Upper lobe of right lung (tissue), 1 donor: ENCODE results near the gene ZBTB16. TPM values are rescaled to one million over a fixed set of nuclear protein-coding genes. Genes with fewer than 3 reads are reported as not detected.

Experiments
- ATAC-seq: fragments of 200-7000 bp; cut with Tn5 transposase; one replicate; pipeline ENCODE4 v1.9.1; 2020; ENCODE audit warnings: mild to moderate bottlenecking, moderate library complexity
- DNase-seq: peaks from one replicate; pipeline ENCODE4 v3.0.0-alpha.2; 2020
- H3K27ac ChIP-seq: fragments of 200-600 bp; one replicate; pipeline ENCODE4 v1.8.0; 2022
- H3K27me3 ChIP-seq: fragments of 200-600 bp; one replicate; pipeline ENCODE4 v1.8.0; 2022; ENCODE audit warnings: mild to moderate bottlenecking
- H3K36me3 ChIP-seq: fragments of 200-600 bp; one replicate; pipeline ENCODE4 v1.8.0; 2022
- H3K4me1 ChIP-seq: fragments of 200-600 bp; one replicate; pipeline ENCODE4 v1.8.0; 2022
- H3K4me3 ChIP-seq: fragments of 200-600 bp; one replicate; pipeline ENCODE4 v1.8.0; 2022; ENCODE audit warnings: mild to moderate bottlenecking
- H3K9me3 ChIP-seq: fragments of 200-600 bp; one replicate; pipeline ENCODE4 v1.8.0; 2022
- intact Hi-C: fragments of 100-400 bp; cut with DNase I; formaldehyde crosslinking; loops from one replicate; pipeline ENCODE4 v1.11.0; 2022
- total RNA-seq: library from RNA; stranded (reverse); fragmentation: NEBNext Ultra II Directional; extraction: Animal tissue kit (Norgen Biotek cat#: 25700); gene quantifications from one replicate; pipeline ENCODE4 v1.2.1, GENCODE V29; 2021
- TF ChIP-seq, protein P1 (sequence below): fragments of 200-600 bp; IDR thresholded peaks from one replicate; pipeline ENCODE4 v1.8.0; 2022; ENCODE audit warnings: antibody characterized with exemption
- donor health status: DM: no; HTN: yes; CAD: no; lungs with severe emphysema.

ZBTB16 gene
- total RNA-seq, 1 donor from 2014 or later, result 221 TPM

DNA sequence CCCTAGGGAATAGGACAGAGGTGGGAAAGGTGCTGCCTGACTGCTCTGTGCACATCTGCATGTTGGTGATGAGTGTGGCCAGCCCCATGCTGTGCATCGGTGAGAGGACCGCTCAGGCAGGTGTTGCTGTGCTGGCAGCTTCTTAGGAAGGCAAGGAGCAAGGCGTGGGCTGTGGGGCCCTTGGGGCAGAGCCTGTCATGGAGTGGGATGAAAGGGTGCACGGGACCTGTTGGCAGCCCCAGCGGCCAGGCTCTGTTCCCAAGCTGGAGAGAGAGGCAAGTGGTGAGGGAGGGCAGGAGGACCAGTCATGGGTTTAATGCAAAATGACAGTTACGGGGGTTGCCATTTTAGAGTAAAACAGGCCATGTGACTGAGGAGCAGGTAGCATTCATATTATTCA, 78.3 kb downstream of the ZBTB16 start:
- Histone ChIP-seq H3K4me1 (peaks cover 94% of the 10 kb centered on the region), H3K4me3 (no peak overlapping the region), H3K9me3 (no peaks in the 10 kb centered on the region), H3K36me3 (peaks cover 19% of the 10 kb centered on the region), H3K27me3 (no peaks in the 10 kb centered on the region), H3K27ac (no peak overlapping the region)
- intact Hi-C loops, result no loop called here
- TF ChIP-seq, protein P1, sequence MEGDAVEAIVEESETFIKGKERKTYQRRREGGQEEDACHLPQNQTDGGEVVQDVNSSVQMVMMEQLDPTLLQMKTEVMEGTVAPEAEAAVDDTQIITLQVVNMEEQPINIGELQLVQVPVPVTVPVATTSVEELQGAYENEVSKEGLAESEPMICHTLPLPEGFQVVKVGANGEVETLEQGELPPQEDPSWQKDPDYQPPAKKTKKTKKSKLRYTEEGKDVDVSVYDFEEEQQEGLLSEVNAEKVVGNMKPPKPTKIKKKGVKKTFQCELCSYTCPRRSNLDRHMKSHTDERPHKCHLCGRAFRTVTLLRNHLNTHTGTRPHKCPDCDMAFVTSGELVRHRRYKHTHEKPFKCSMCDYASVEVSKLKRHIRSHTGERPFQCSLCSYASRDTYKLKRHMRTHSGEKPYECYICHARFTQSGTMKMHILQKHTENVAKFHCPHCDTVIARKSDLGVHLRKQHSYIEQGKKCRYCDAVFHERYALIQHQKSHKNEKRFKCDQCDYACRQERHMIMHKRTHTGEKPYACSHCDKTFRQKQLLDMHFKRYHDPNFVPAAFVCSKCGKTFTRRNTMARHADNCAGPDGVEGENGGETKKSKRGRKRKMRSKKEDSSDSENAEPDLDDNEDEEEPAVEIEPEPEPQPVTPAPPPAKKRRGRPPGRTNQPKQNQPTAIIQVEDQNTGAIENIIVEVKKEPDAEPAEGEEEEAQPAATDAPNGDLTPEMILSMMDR, result no peak
- ATAC-seq (no peak), DNase-seq (no peak)

DNA sequence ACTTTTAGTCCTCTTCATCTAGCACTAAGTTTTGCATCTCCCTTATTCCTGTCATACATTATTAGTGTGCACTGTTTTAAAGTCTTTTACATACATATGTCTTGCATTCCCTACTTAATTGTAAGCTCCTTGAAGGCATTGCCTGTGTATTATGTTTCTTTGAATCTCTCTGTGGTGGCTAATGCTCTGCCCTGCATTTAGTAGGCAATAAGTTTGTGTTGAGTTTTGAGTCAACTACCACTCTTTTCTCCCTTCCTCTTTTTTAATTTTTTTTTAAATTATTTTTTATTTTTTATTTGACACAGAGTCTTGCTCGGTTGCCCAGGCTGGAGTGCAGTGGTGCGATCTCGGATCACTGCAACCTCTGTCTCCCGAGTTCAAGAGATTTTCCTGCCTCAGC, 78.9 kb downstream of the ZBTB16 start:
- peaks cover 19% of the 10 kb centered on the region for H3K36me3 ChIP-seq
- intact Hi-C loops, result no loop called here
- H3K9me3 ChIP-seq, result no peaks in the 10 kb centered on the region
- TF ChIP-seq, protein P1, result no peak
- no peak overlapping the region for H3K27ac ChIP-seq
- ATAC-seq, result no peak
- H3K4me1 ChIP-seq, result peaks cover 93% of the 10 kb centered on the region
- no peaks in the 10 kb centered on the region for H3K27me3 ChIP-seq
- DNase-seq, result no peak
- no peak overlapping the region for H3K4me3 ChIP-seq

DNA sequence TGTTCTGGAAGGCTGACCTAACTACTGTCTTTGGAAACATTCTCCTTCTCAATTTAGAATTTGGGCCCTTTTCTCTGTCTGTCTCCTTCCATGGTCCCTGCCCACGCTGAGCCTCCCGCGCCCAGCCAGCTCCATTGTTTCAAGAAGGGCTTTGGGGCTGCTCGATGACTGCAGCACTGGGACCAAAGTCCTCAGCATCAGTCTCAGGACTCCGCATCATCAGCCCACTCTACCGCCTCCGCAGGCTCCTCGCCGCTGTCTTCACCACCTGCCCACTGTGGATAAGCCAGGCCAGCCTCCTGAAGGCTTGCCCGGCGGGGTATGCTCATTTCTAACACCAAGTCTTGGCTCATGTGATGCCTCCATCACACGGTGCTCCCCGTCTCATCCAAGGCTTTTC, 81.3 kb downstream of the ZBTB16 start:
- H3K36me3 ChIP-seq, result peaks cover 19% of the 10 kb centered on the region
- no peaks in the 10 kb centered on the region for H3K9me3 ChIP-seq
- H3K27ac ChIP-seq, result no peak overlapping the region
- TF ChIP-seq, protein P1, result no peak
- peaks cover 84% of the 10 kb centered on the region for H3K4me1 ChIP-seq
- DNase-seq (no peak), ATAC-seq (no peak)
- intact Hi-C loops, result no loop called here
- no peaks in the 10 kb centered on the region for H3K27me3 ChIP-seq
- H3K4me3 ChIP-seq, result no peak overlapping the region

DNA sequence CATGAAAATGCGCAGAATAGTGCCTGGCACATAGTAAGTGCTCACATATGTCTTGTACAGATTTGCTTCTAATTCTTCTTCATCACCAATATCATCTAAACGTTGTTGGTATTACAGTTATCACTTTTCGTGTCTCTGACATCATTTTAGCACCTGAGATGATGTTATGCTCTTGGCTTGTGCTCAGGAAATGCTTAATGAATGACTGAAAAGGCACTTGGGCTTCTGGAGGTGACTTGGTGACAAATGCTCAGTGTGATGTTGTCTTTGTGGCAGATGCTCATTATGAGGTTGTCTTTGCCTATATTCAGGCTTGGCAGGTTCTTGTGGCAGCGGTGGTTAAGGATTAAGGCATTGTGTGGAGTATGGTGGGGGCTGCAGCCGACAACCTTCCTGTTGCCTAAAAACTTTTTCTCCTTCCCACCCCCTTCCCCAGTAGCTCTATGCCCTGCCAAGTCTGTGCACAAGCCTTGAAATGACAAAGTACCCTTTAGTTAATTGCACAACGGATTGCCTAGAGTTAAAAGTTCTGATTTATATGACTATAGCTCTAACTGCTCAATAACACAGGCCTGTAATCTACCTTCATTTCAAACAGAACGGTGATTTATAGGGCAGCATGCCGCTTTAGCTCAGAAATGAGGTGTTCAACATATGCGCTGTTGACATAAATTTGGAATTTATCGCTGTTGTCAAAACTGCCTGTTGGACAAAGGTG, 82.5 kb downstream of the ZBTB16 start:
- TF ChIP-seq, protein P1, result no peak
- Histone ChIP-seq H3K4me3 (no peak overlapping the region), H3K27me3 (no peaks in the 10 kb centered on the region), H3K9me3 (no peaks in the 10 kb centered on the region), H3K27ac (no peak overlapping the region), H3K36me3 (peaks cover 19% of the 10 kb centered on the region), H3K4me1 (peaks cover 84% of the 10 kb centered on the region)
- intact Hi-C loops, result no loop called here
- ATAC-seq, result no peak
- DNase-seq, result no peak

DNA sequence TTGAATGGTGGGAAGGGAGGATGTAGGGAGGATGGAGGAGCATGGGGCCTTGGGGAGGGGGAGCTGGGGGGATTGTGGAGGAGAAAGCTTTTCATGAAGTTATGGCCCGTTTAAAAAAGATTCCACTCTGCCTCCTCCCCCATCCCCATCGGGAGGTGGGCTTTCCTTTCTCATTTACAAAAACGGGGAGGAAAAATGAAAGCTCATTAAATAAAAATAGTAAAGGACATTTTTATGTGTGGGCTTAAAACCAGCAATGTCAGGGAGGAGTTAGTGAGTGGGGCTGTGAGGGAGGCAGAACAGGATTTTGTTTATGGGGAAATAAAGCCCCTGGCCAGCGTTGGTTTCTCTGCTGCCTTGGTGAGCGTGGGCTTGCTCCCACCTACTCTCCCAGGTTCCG, 83.2 kb downstream of the ZBTB16 start:
- no peak overlapping the region for H3K4me3 ChIP-seq
- no peak overlapping the region for H3K27ac ChIP-seq
- peaks cover 84% of the 10 kb centered on the region for H3K4me1 ChIP-seq
- no peaks in the 10 kb centered on the region for H3K27me3 ChIP-seq
- peaks cover 13% of the 10 kb centered on the region for H3K36me3 ChIP-seq
- intact Hi-C loops, result no loop called here
- DNase-seq (no peak), ATAC-seq (no peak)
- TF ChIP-seq, protein P1, result no peak
- no peaks in the 10 kb centered on the region for H3K9me3 ChIP-seq
